HG03469 (cell line): ENCODE data around the gene ITIH4.

Experiments
- ATAC-seq: cut with Tn5 transposase; IDR thresholded peaks from one replicate; pipeline ENCODE4 v1.9.1; 2021; ENCODE audit warnings: mild to moderate bottlenecking, moderate library complexity, moderate number of reproducible peaks; ENCODE audit not compliant: unreplicated experiment

The ITIH4 gene

GRCh38 chr3:52805270-52806039 is 25.0 kb downstream of the ITIH4 start:
- no peak for ATAC-seq

- no peak for ATAC-seq
Measured at GRCh38 chr3:52801839-52802238, 28.6 kb downstream of the ITIH4 start.

GRCh38 chr3:52800079-52800478 is 30.4 kb downstream of the ITIH4 start:
- ATAC-seq: no peak

- no peak for ATAC-seq
Measured at GRCh38 chr3:52798978-52799476, 31.4 kb downstream of the ITIH4 start.

GRCh38 chr3:52798376-52798977 is 32.0 kb downstream of the ITIH4 start:
- no peak for ATAC-seq

DNA sequence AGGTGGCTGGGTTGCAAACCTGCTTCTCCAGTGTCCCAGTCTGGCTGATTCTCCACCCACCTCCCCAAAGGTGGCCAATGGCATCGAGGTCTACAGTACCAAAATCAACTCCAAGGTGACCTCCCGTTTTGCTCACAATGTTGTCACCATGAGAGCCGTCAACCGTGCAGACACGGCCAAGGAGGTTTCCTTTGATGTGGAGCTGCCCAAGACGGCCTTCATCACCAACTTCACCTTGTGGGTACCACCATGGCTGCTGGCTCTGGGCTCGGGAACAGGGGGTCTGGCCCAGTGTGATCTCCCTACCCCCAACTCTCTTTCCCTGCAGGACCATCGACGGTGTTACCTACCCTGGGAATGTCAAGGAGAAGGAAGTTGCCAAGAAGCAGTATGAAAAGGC is 34.1 kb downstream of the ITIH4 start:
- ATAC-seq: no peak

- no peak for ATAC-seq
Measured at GRCh38 chr3:52795298-52795900, 35.1 kb downstream of the ITIH4 start.

DNA sequence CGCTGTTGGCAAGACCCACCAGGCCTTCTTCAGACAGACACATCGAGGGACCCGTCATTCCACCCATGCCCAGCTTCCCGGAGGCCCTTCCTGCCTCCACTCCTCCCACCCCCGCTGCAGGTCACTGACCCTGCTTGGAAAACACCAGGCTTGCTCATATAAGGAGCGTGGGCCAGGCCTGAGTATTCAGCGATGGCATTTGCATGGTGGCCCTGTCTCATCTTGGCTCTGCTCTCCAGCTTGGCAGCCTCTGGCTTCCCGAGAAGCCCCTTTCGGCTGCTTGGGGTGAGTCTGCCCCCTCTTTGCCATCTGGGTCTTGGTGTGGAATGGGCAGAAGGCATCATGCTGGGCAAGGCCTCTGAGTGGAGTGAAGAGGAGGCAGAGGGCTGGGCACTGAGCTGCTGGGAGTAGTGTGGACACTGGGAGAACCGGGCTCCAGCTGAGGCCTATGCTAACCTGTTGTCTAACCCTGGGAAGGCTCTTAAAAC is 35.8 kb downstream of the ITIH4 start, which contains the start of gene ITIH3:
TSS of gene ITIH3 (plus strand) at position 185 of the 488 bp plus-strand sequence. CDS start at position 193, 8 bp downstream.
- no peak for ATAC-seq

GRCh38 chr3:52793702-52794611 is 36.5 kb downstream of the ITIH4 start:
- no peak for ATAC-seq

DNA sequence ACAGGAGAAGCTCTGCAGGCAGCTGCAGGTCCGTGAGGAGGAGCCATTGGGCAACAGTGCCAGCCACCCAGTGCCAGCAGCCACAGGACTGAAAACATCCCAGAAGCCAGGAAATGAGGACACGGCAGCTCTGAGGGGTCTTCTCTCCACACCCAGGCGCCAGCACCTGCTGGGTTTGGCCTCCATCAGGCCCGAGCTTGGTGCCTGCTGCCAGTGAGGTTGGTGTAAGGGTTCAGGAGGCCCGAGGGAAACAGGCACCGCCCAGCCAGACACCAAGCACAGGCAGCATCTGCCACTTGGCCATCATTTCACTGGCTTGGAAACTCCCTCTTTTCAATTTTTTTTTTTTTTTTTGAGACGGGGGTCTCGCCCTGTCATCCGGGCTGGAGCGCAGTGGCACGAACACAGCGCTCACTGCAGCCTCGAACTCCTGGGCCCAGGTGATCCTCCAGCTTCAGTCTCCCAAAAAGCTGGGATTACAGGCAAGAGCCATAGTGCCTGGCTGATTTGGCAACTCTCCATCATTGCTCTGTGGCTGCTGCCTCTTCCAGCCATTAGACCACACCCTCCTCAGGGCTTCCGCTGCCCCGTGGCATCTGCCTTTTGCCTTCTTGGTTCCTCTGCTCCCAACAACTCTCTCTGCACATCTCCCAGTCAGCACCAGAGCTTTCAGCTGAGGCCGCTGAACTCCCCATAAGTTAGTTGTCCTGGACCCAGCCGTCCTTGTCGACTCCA is 37.3 kb downstream of the ITIH4 start:
- no peak for ATAC-seq

DNA sequence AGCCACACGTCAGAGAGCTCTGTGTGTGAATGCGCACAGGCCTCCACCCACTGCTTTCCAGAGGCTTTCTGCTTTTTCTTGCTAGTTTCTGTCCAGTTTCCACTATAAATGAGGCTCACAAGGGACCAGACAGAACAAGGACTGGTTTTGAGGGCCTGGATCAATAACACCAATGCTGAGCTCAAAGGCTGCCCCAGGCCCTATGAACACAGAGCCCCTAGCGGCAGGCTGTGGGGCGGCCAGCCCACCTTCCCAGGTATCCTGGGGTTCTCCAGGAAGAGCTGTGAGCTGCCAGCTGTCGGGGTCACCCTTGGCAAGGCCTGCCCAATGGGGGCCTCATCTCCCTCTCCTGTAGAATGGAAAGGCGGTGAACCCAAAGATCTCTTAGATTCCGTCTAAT is 38.1 kb downstream of the ITIH4 start:
- no peak for ATAC-seq

- no peak for ATAC-seq
Measured at GRCh38 chr3:52791928-52792327, 38.5 kb downstream of the ITIH4 start.

DNA sequence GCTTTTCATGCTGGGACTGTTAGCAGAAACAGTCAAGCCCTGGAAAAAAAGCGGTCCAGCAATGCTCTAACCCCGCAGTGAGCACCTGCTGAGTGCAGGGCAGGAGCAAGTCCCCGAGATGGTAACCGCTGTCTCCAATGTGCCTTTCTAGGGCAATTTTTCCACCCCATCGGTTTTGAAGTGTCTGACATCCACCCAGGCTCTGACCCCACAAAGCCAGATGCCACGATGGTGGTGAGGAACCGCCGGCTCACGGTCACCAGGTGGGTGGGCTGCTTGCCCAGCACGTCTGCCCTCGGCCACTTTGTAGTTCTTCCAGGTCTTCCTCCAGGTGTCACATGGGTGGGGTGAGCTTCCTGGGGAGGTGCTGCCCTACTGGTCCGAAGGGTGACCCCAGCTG is 39.1 kb downstream of the ITIH4 start:
- ATAC-seq: no peak

- no peak for ATAC-seq
Measured at GRCh38 chr3:52790741-52791140, 39.7 kb downstream of the ITIH4 start.

DNA sequence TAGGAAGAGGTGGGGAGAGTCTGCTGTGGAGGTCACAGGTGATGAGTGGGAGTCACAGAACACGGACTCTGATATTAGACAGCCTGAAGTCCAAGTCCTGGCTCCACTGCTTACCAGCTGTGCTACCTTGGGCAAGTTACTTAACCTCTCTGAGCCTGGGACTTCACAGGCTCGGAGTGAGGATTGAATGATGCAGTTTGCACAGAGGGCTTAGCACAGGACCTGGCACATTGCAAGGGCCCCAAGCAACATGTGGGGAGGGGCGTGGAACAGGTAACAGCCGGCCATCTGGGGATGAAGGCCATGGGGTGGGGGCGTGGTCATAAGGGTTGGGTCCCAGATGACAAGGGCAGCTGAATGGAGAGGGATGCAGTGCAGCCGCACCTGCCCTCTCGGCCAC is 40.1 kb downstream of the ITIH4 start:
- ATAC-seq: no peak

DNA sequence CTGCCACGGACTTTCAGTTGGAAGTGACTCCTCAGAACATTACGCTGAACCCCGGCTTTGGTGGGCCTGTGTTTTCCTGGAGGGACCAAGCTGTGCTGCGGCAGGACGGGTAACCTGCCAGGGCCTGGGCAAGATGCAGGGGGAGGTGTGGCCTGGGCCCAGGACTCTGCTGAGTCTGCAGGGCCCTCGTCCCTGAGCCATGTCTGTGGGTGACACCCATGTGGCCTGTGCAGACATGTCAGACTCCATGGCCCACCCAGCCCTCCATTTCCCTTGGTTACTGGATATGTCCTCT is 40.8 kb downstream of the ITIH4 start:
- ATAC-seq: no peak

DNA sequence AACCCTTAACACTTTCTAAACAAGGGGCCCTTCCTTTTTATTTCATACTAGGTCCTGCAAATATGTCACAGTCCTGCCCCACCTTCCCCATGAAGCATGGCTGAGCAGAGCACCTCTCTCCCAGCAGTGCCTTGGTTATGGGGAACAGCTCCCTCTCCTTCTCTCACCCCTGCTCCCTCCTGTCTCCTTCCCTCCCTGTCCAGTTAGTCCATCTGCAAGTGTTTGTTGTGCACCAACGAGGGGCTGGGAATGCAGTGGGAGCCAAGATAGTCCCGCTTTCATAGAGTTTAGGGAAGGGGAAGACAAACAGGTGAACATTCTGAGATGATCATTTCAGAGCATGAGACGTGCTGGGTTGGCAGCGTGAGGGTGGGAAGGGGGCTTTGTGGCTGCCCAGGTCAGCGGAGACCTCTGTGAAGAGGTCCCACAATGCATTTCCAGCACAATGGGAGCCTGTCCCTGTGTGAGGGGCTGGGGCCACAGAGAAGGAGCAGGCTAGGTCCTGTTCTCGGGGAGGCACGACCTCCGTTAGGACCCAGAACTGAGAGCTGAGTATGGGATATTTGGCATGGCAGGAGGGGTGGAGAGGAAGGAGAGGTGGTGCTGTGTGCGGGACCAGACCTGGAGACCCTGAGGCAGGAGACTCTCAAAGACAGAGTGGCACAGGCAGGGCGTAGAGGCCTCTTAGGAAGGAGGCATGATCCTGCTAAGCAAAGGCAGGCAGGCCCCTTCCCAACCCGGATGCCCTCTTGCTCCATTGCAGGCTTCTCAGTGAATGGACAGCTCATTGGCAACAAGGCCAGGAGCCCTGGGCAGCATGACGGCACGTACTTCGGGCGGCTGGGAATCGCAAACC is 41.4 kb downstream of the ITIH4 start:
- ATAC-seq: no peak

DNA sequence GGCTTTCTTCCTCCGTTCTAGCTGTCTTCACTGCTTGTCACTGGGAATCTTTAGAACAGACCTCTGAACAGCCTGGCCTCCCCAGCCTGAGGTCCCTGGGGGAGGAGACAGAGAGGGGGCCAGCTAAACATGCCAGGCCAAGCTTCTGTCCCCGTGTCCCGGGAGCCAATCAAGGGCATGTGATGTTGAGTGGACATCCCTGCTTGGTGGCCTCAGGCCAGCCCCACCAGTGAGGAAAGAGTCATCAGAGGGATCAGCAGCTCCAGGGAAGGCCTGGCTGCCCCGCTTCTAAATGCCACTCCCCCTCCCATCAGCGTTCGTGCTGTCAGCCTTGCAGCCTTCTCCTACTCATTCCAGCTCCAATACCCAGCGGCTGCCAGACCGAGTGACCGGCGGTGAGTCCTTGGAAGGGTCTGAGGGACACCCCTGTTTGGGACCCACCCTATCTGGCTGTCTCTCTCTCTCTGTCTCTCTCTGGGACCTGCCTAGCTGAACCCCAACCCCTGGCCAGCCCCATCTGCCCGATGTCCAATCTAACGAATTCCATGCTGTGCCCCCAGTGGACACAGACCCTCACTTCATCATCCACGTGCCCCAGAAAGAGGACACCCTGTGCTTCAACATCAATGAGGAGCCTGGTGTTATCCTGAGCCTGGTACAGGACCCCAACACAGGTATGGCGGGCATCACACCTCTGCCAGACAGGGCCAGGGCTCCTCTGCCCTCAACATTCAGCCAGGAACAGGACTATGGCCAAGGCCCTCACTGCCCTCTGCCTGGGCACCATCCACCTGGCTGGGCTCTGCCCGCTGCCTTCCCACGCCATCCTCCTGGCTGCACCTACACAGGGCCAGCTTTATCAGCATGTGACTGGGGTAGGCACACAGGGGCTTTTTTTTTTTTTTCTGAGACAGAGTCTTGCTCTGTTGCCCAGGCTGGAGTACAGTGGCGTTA is 42.5 kb downstream of the ITIH4 start:
- ATAC-seq: no peak
